HEK293 (cell line): ENCODE data around the gene CAP1.
"Not testable (repeated sequence)": the region's sequence is repeated elsewhere in the genome, so short reads cannot be mapped to it uniquely, and the experiment has no call there.

Experiments
- CTCF ChIP-seq: fragments of 450-650 bp; formaldehyde crosslinking; IDR thresholded peaks from 2 replicates; pipeline ENCODE4 v1.5.1; 2016; ENCODE audit warnings: missing biosample characterization, missing genetic modification characterization
- OSR2 ChIP-seq: fragments of 450-650 bp; formaldehyde crosslinking; IDR thresholded peaks from 2 replicates; pipeline ENCODE4 v1.5.1; 2016; ENCODE audit warnings: missing biosample characterization, missing genetic modification characterization
- PATZ1 ChIP-seq: fragments of 450-650 bp; formaldehyde crosslinking; IDR thresholded peaks from 2 replicates; pipeline ENCODE4 v1.5.1; 2016; ENCODE audit warnings: missing biosample characterization, missing genetic modification characterization
- PBX3 ChIP-seq: sonication (generic); formaldehyde crosslinking; IDR thresholded peaks from 2 replicates; pipeline ENCODE4 v1.8.1; 2022; ENCODE audit warnings: mild to moderate bottlenecking, moderate library complexity, missing genetic modification reagents
- REST ChIP-seq: fragments of 450-650 bp; formaldehyde crosslinking; IDR thresholded peaks from 2 replicates; pipeline ENCODE4 v1.5.1; 2016; ENCODE audit warnings: missing biosample characterization, missing genetic modification characterization
- SCRT1 ChIP-seq: fragments of 450-650 bp; formaldehyde crosslinking; IDR thresholded peaks from 2 replicates; pipeline ENCODE4 v1.5.1; 2016; ENCODE audit warnings: missing biosample characterization, missing genetic modification characterization, borderline replicate concordance
- ZBTB21 ChIP-seq: fragments of 450-650 bp; formaldehyde crosslinking; IDR thresholded peaks from 2 replicates; pipeline ENCODE4 v1.5.1; 2017; ENCODE audit warnings: missing biosample characterization, missing genetic modification characterization
- ZFP41 ChIP-seq: fragments of 450-650 bp; formaldehyde crosslinking; IDR thresholded peaks from 2 replicates; pipeline ENCODE4 v1.5.1; 2016; ENCODE audit warnings: missing biosample characterization, missing genetic modification characterization, borderline replicate concordance
- ZNF394 ChIP-seq: fragments of 450-650 bp; formaldehyde crosslinking; IDR thresholded peaks from 2 replicates; pipeline ENCODE4 v1.5.1; 2016; ENCODE audit warnings: missing biosample characterization, missing genetic modification characterization, mild to moderate bottlenecking, moderate library complexity, borderline replicate concordance
- ZNF692 ChIP-seq: fragments of 450-650 bp; formaldehyde crosslinking; IDR thresholded peaks from 2 replicates; pipeline ENCODE4 v1.5.1; 2016; ENCODE audit warnings: missing biosample characterization, missing genetic modification characterization

GRCh38 chr1:40037254-40037653 is 3.3 kb upstream of the CAP1 start:
- TF ChIP-seq CTCF (tag by site-specific recombination); REST (tag by site-specific recombination); SCRT1 (tag by site-specific recombination); OSR2 (tag by site-specific recombination); ZFP41 (tag by site-specific recombination); PBX3 (CRISPR knock-in tag); PATZ1 (tag by site-specific recombination); ZBTB21 (tag by site-specific recombination); ZNF394 (tag by site-specific recombination); ZNF692: not testable (repeated sequence)
